Lower leg skin (tissue), 3 donors: ENCODE data around the gene ADAMTSL2.

Source experiments
- CTCF ChIP-seq, 3 donors: fragments of 450-650 bp; IDR thresholded peaks; one replicate each; pipeline ENCODE4 v1.5.1; 2016; ENCODE audit warnings: antibody characterized with exemption in 3 of 3, mild to moderate bottlenecking in 3 of 3, moderate library complexity in 2 of 3
- POLR2A ChIP-seq, 2 donors: fragments of 450-650 bp; IDR thresholded peaks; one replicate each; pipeline ENCODE4 v1.6.1; 2016 to 2017; ENCODE audit warnings: antibody characterized with exemption in 2 of 2, mild to moderate bottlenecking in 1 of 2, moderate library complexity in 1 of 2

GRCh38 chr9:133560311-133560710, 25.8 kb downstream of the ADAMTSL2 start:
- TF ChIP-seq CTCF (IDR thresholded peaks at IDR 0.05) (no peak), POLR2A (IDR thresholded peaks at IDR 0.05) (no peak)
